ENCODE data around the gene RIOX2.

Gene RIOX2

DNA sequence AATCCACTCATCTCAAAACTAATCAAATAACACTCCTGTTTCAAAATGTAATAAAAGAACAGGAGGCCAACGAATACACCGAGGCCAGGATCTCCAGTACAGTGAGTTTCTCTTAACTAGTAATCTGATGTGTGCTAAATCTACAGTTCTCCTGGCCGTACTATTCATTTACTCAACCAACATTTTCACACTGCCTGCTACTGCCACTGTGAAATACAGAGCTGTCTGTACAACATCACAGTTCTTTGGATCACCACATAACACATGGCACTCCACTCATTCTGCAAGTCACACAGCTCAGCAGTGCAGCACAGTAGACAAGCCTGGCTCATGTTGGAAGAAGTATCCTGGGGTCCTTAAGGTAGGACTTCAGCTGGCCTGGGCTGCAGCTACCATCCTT, 21.9 kb downstream of the RIOX2 start:
- peaks cover 86% of the 10 kb centered on the region for H3K36me3 Mint-ChIP-seq (ENCODE audit: low read depth)
- no peaks in the 10 kb centered on the region for H3K4me1 Mint-ChIP-seq (ENCODE audit: low read depth)
- no peaks in the 10 kb centered on the region for H3K27me3 Mint-ChIP-seq
- H3K27ac Mint-ChIP-seq: no peak overlapping the region
- H3K9me3 Mint-ChIP-seq: no peaks in the 10 kb centered on the region
- no peak overlapping the region for H3K4me3 Mint-ChIP-seq

DNA sequence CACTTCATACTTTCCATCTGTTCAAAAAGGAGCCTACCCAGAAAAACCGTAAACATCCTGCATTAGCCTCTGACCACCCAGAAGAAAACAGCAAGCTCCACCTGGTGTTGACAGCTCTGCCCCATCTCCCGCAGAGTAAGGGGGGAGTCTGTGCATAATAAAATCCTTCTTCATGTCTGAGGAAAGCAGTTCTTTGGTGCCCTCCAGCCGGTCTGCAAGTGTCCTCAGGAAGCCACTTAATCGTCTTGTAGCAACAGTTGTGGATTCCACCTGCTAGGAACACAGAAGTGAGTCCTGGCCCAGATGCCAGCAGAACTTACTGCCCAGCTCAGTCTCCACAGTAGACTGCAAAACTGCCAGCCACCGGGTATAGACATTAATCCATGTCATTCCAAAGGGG, 22.5 kb downstream of the RIOX2 start:
- H3K4me1 Mint-ChIP-seq (ENCODE audit: low read depth): no peaks in the 10 kb centered on the region
- no peak overlapping the region for H3K27ac Mint-ChIP-seq
- H3K27me3 Mint-ChIP-seq: no peaks in the 10 kb centered on the region
- H3K9me3 Mint-ChIP-seq: no peaks in the 10 kb centered on the region
- no peak overlapping the region for H3K4me3 Mint-ChIP-seq
- H3K36me3 Mint-ChIP-seq (ENCODE audit: low read depth): peaks cover 85% of the 10 kb centered on the region

DNA sequence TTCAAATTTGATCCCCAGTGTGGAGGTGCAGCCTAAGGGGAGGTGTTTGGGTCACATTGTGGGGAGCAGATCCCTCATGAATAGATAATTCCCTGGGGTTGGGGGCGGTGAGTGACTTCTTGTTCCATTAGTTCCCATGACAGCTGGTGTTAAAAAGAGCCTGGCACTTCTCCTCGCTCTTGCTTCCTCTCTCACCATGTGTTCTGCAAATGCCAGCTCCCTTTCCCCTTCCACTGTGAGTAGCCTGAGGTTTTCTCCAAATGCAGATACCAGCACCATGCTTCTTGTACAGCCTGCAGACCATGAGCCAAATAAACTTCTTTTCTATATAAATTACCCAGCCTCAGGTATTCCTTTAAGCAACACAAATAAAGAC, 23.1 kb downstream of the RIOX2 start:
- H3K36me3 Mint-ChIP-seq (ENCODE audit: low read depth): peaks cover 83% of the 10 kb centered on the region
- no peaks in the 10 kb centered on the region for H3K27me3 Mint-ChIP-seq
- no peaks in the 10 kb centered on the region for H3K4me1 Mint-ChIP-seq (ENCODE audit: low read depth)
- no peaks in the 10 kb centered on the region for H3K9me3 Mint-ChIP-seq
- no peak overlapping the region for H3K4me3 Mint-ChIP-seq
- no peak overlapping the region for H3K27ac Mint-ChIP-seq

DNA sequence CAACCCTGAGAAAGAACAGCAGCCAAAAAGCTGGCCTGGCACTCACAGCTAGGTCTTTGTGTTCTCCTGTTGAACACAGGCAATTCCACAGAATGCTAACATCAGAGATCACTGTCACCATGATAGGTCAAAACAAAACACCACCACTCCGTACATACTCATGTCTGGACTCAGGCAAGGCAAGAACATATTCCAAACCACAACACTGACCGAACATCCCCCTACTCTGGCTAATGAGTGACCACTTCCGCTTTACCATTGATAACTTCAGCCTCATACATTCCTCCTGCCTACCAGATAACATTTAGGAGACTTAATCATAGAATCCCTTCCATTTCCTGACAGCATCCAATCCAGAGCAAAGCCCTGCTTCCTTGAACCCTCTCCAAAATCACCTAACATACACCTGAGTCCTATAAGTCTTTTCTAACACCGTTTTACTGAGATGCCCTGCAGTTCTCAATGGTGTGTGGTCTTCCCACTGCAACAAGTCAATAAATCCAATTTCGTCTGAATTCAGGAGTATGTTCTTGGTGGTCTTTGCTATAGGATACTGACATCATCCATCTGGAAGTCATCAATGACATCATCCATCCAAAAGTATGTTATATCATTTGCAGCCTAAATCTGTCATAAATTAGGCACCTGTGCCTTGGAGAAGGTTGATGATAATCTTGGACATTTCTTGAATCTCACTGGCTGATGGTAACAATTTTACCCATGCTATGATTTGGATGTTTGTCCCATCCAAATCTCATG, 23.7 kb downstream of the RIOX2 start:
- Mint-ChIP-seq H3K27ac (no peak overlapping the region), H3K36me3 (ENCODE audit: low read depth) (peaks cover 83% of the 10 kb centered on the region), H3K9me3 (no peaks in the 10 kb centered on the region), H3K4me1 (ENCODE audit: low read depth) (peaks cover under 1% of the 10 kb centered on the region), H3K27me3 (no peaks in the 10 kb centered on the region), H3K4me3 (no peak overlapping the region)

GRCh38 chr3:97942801-97943546, 29.3 kb downstream of the RIOX2 start:
- H3K4me1 Mint-ChIP-seq (ENCODE audit: low read depth): peaks cover 11% of the 10 kb centered on the region
- no peak overlapping the region for H3K27ac Mint-ChIP-seq
- H3K4me3 Mint-ChIP-seq: no peak overlapping the region
- H3K36me3 Mint-ChIP-seq (ENCODE audit: low read depth): peaks cover 57% of the 10 kb centered on the region
- no peaks in the 10 kb centered on the region for H3K9me3 Mint-ChIP-seq
- no peaks in the 10 kb centered on the region for H3K27me3 Mint-ChIP-seq

GRCh38 chr3:97940034-97940433, 32.2 kb downstream of the RIOX2 start:
- Mint-ChIP-seq H3K36me3 (ENCODE audit: low read depth) (peaks cover 44% of the 10 kb centered on the region), H3K27me3 (no peaks in the 10 kb centered on the region), H3K4me3 (no peak overlapping the region), H3K4me1 (ENCODE audit: low read depth) (peaks cover 16% of the 10 kb centered on the region), H3K27ac (no peak overlapping the region), H3K9me3 (no peaks in the 10 kb centered on the region)

DNA sequence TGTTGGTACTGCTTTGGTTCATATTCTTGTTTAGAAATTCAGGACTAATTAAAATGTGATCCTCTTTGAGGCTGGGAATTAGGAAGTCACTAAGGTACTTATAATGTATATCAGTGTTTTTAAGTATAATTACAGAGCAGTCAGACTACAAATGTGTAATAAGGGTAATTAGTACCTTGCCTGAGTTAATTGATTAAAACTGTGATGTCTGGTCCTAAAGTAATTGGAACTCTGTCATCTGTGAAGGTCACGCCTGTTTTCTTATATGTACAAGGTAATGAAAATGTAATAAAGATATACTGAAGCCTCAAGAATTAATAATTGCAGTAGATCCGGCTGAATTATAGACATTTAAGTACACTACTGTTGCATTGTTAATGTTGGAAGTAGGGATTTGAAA, 32.8 kb downstream of the RIOX2 start:
- Mint-ChIP-seq H3K9me3 (no peaks in the 10 kb centered on the region), H3K4me1 (ENCODE audit: low read depth) (peaks cover 20% of the 10 kb centered on the region), H3K4me3 (no peak overlapping the region), H3K36me3 (ENCODE audit: low read depth) (peaks cover 48% of the 10 kb centered on the region), H3K27ac (no peak overlapping the region), H3K27me3 (no peaks in the 10 kb centered on the region)

GRCh38 chr3:97938444-97938843, 33.8 kb downstream of the RIOX2 start:
- Mint-ChIP-seq H3K4me1 (ENCODE audit: low read depth) (peaks cover 19% of the 10 kb centered on the region), H3K36me3 (ENCODE audit: low read depth) (peaks cover 39% of the 10 kb centered on the region), H3K27me3 (no peaks in the 10 kb centered on the region), H3K9me3 (no peaks in the 10 kb centered on the region), H3K4me3 (no peak overlapping the region), H3K27ac (no peak overlapping the region)

DNA sequence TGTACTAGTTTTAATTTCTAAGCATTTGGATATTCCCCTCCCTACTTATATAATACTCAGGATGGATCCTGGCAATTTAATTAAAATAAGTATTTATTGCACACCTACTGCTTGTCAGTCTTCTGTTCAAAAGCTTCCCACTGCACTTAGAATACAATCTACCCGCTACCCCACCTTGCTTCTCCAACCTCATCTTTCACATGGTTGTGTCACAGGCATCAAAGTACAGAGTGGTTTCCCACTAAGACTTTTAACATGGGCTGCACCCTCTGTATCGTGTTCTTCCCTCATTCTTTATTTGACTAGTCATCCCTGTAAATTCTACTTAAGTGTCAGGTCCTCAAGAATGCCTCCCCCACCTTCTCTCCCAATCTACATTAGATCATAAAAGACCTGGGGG, 35.0 kb downstream of the RIOX2 start:
- no peak overlapping the region for H3K27ac Mint-ChIP-seq
- peaks cover 32% of the 10 kb centered on the region for H3K36me3 Mint-ChIP-seq (ENCODE audit: low read depth)
- H3K9me3 Mint-ChIP-seq: no peaks in the 10 kb centered on the region
- H3K4me3 Mint-ChIP-seq: no peak overlapping the region
- peaks cover 13% of the 10 kb centered on the region for H3K4me1 Mint-ChIP-seq (ENCODE audit: low read depth)
- H3K27me3 Mint-ChIP-seq: no peaks in the 10 kb centered on the region

GRCh38 chr3:97935842-97936241, 36.4 kb downstream of the RIOX2 start:
- H3K4me3 Mint-ChIP-seq: no peak overlapping the region
- peak overlapping the region; percentile 9 for H3K27ac Mint-ChIP-seq
- H3K4me1 Mint-ChIP-seq (ENCODE audit: low read depth): peaks cover 13% of the 10 kb centered on the region
- H3K9me3 Mint-ChIP-seq: peaks cover 2% of the 10 kb centered on the region
- H3K27me3 Mint-ChIP-seq: no peaks in the 10 kb centered on the region
- H3K36me3 Mint-ChIP-seq (ENCODE audit: low read depth): peaks cover 27% of the 10 kb centered on the region

DNA sequence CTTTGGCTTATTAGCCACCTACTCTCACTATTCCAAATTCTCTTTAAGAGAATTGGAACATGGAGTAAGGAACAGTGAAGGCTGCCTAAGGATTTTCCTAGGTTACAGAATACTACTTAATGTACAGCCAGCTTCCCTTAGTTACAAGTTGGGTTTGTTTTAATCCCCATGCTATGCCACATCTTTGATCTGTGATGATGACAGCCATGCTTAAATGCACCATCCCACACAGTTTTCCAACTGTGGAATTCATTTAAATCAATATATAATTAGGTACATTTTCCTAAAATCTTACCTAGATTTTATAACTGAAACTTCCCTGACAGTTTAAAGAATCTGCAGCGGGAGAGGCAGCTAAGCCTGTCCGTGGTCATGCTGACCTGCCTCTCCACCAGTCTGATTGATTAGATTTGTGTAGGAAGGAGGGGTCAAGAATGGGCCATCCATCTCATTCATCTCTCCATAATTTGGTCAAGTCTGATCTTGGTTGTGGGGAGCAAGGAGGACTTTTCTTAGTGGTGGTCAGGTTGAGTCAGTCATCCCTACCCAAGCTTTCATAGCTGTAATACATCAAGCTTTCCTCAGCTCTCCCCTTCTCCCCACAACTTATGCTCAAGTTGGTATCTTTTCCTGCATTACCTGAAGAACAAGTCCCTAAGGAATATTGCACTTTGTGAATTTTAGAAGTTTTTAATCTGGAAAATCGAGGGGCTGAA, 37.1 kb downstream of the RIOX2 start:
- Mint-ChIP-seq H3K27ac (no peak overlapping the region), H3K9me3 (peaks cover 4% of the 10 kb centered on the region), H3K4me1 (ENCODE audit: low read depth) (peaks cover 13% of the 10 kb centered on the region), H3K36me3 (ENCODE audit: low read depth) (peaks cover 33% of the 10 kb centered on the region), H3K4me3 (no peak overlapping the region), H3K27me3 (no peaks in the 10 kb centered on the region)

- H3K4me1 Mint-ChIP-seq (ENCODE audit: low read depth): peaks cover 9% of the 10 kb centered on the region
- peaks cover 4% of the 10 kb centered on the region for H3K9me3 Mint-ChIP-seq
- H3K36me3 Mint-ChIP-seq (ENCODE audit: low read depth): peaks cover 22% of the 10 kb centered on the region
- no peak overlapping the region for H3K27ac Mint-ChIP-seq
- H3K27me3 Mint-ChIP-seq: no peaks in the 10 kb centered on the region
- no peak overlapping the region for H3K4me3 Mint-ChIP-seq
These were observed 39.8 kb downstream of the RIOX2 start for GRCh38 chr3:97932387-97932801.

- Mint-ChIP-seq H3K4me1 (ENCODE audit: low read depth) (peaks cover 9% of the 10 kb centered on the region), H3K27me3 (no peaks in the 10 kb centered on the region), H3K36me3 (ENCODE audit: low read depth) (peaks cover 18% of the 10 kb centered on the region), H3K4me3 (no peak overlapping the region), H3K9me3 (peaks cover 4% of the 10 kb centered on the region), H3K27ac (no peak overlapping the region)
These were observed 41.0 kb downstream of the RIOX2 start for GRCh38 chr3:97931218-97931617.

- no peak overlapping the region for H3K4me3 Mint-ChIP-seq
- no peaks in the 10 kb centered on the region for H3K27me3 Mint-ChIP-seq
- peaks cover 4% of the 10 kb centered on the region for H3K4me1 Mint-ChIP-seq (ENCODE audit: low read depth)
- H3K9me3 Mint-ChIP-seq: peaks cover 4% of the 10 kb centered on the region
- peaks cover 18% of the 10 kb centered on the region for H3K36me3 Mint-ChIP-seq (ENCODE audit: low read depth)
- no peak overlapping the region for H3K27ac Mint-ChIP-seq
These were observed 42.2 kb downstream of the RIOX2 start for GRCh38 chr3:97930018-97930417.

GRCh38 chr3:97928986-97929385, 43.2 kb downstream of the RIOX2 start:
- H3K36me3 Mint-ChIP-seq (ENCODE audit: low read depth): peaks cover 17% of the 10 kb centered on the region

More at GRCh38 chr3:97928986-97929385, 43.2 kb downstream of the RIOX2 start:
- H3K27me3 Mint-ChIP-seq: no peaks in the 10 kb centered on the region
- H3K9me3 Mint-ChIP-seq: peaks cover 4% of the 10 kb centered on the region
- no peak overlapping the region for H3K27ac Mint-ChIP-seq
- no peak overlapping the region for H3K4me3 Mint-ChIP-seq
- no peaks in the 10 kb centered on the region for H3K4me1 Mint-ChIP-seq (ENCODE audit: low read depth)
